Sigmoid colon (tissue), 4 donors: Measurements from ENCODE around the gene GDPGP1.

Experiments used
- CTCF ChIP-seq, 4 experiments: fragments of 450-650 bp in 3 of 4; fragments of 200-600 bp in 1 of 4; IDR thresholded peaks; one replicate each; pipeline ENCODE4 v1.5.1; 2016 to 2019; ENCODE audit warnings: antibody characterized with exemption in 4 of 4, mild to moderate bottlenecking in 3 of 4, moderate library complexity in 2 of 4
- EP300 ChIP-seq, 4 donors: sonication (generic); formaldehyde crosslinking; IDR thresholded peaks; one replicate each; pipeline ENCODE4 v1.6.1; 2017; ENCODE audit warnings: antibody characterized with exemption in 4 of 4
- POLR2A ChIP-seq, 2 donors: fragments of 450-650 bp; IDR thresholded peaks; one replicate each; pipeline ENCODE4 v1.6.1; 2016; ENCODE audit warnings: antibody characterized with exemption in 2 of 2, mild to moderate bottlenecking in 2 of 2, moderate library complexity in 2 of 2
- POLR2AphosphoS5 ChIP-seq, 4 donors: sonication (generic); formaldehyde crosslinking; IDR thresholded peaks; one replicate each; pipeline ENCODE4 v1.6.1; 2017; ENCODE audit warnings: antibody characterized with exemption in 4 of 4

GRCh38 chr15:90192961-90193786, 40.8 kb upstream of the GDPGP1 start:
- TF ChIP-seq CTCF (IDR thresholded peaks at IDR 0.05), result no peak
- TF ChIP-seq EP300 (IDR thresholded peaks at IDR 0.05), result no peak
- peak; percentile 37 to 70 (median 68) for TF ChIP-seq POLR2AphosphoS5 (IDR thresholded peaks at IDR 0.05)
- no peak for TF ChIP-seq POLR2A (IDR thresholded peaks at IDR 0.05)
